T-cell (primary cell): ENCODE results near the gene ZCCHC24. TPM values are rescaled to one million over a fixed set of nuclear protein-coding genes. Genes with fewer than 3 reads are reported as not detected.

Experiments used
- ATAC-seq, 4 experiments: fragments of 200-7000 bp in 3 of 4; fragments of 150-1000 bp in 1 of 4; cut with Tn5 transposase; replicated peaks in 1 of 4; 1 replicate in 3 of 4; 2 replicates in 1 of 4; pipeline ENCODE4 v1.10.0; 2021; ENCODE audit warnings: moderate library complexity in 3 of 4, mild to moderate bottlenecking in 2 of 4, moderate number of reproducible peaks in 1 of 4
- CTCF ChIA-PET, 2 donors: fragments of 300-600 bp; sonication (Branson Sonifier 250); formaldehyde crosslinking; loops; one replicate each; lab custom pipeline; 2022; ENCODE audit warnings: antibody characterized with exemption in 2 of 2; lab: Charles Lee
- POLR2A ChIA-PET, 2 donors: fragments of 300-600 bp; sonication (Branson Sonifier 250); formaldehyde crosslinking; loops; one replicate each; lab custom pipeline; 2022; ENCODE audit warnings: antibody characterized with exemption in 2 of 2; lab: Charles Lee
- DNase-seq, 35 experiments: peaks; one replicate each; pipeline versions ENCODE4 v3.0.0 to v3.0.0-alpha.2; 2013 to 2023
- H3K27ac ChIP-seq: one replicate; pipeline ENCODE4 v1.5.1; 2013; ENCODE audit warnings: low read length
- H3K27me3 ChIP-seq, 2 experiments: replicated peaks in 1 of 2; 1 replicate in 1 of 2; 2 replicates in 1 of 2; pipeline versions ENCODE4 v1.6.1 to v1.7.0; 2013; ENCODE audit warnings: low read length in 1 of 2, mixed read lengths in 1 of 2; ENCODE audit not compliant: control insufficient read depth in 2 of 2, insufficient read depth in 2 of 2; ENCODE audit errors: extremely low read depth in 1 of 2
- H3K36me3 ChIP-seq, 2 donors: 1 replicate in 1 of 2; 2 replicates in 1 of 2; pipeline versions ENCODE4 v1.6.1 to v1.7.0; 2013; ENCODE audit warnings: low read length in 1 of 2; ENCODE audit not compliant: control insufficient read depth in 2 of 2, insufficient read depth in 1 of 2; ENCODE audit errors: extremely low read depth in 1 of 2
- H3K4me1 ChIP-seq, 2 experiments: 1 replicate in 1 of 2; 2 replicates in 1 of 2; pipeline versions ENCODE4 v1.6.1 to v1.7.0; 2013; ENCODE audit warnings: low read length in 2 of 2, mixed read lengths in 1 of 2; ENCODE audit not compliant: insufficient read depth in 2 of 2, control insufficient read depth in 1 of 2; ENCODE audit errors: extremely low read depth in 1 of 2
- H3K4me3 ChIP-seq, 2 donors: 1 replicate in 1 of 2; 2 replicates in 1 of 2; pipeline versions ENCODE4 v1.5.1 to v1.7.0; 2013; ENCODE audit warnings: mild to moderate bottlenecking in 2 of 2, low read length in 1 of 2, moderate library complexity in 1 of 2; ENCODE audit not compliant: control insufficient read depth in 1 of 2; ENCODE audit errors: extremely low read depth in 1 of 2
- H3K9me3 ChIP-seq: 2 replicates; pipeline ENCODE4 v1.7.0; 2013
- H3K27ac Mint-ChIP-seq, 2 donors: one replicate each; pipeline ENCODE4 v1.8.0; 2020 to 2021; ENCODE audit warnings: mild to moderate bottlenecking in 2 of 2, mixed read lengths in 2 of 2
- H3K27me3 Mint-ChIP-seq, 2 donors: one replicate each; pipeline ENCODE4 v1.8.0; 2021 to 2022; ENCODE audit warnings: mixed read lengths in 2 of 2
- H3K36me3 Mint-ChIP-seq: one replicate; pipeline ENCODE4 v1.8.0; 2021; ENCODE audit warnings: mixed read lengths
- H3K4me1 Mint-ChIP-seq, 3 donors: one replicate each; pipeline ENCODE4 v1.8.0; 2020 to 2022; ENCODE audit warnings: mixed read lengths in 3 of 3, mild to moderate bottlenecking in 1 of 3
- H3K4me3 Mint-ChIP-seq, 3 donors: one replicate each; pipeline ENCODE4 v1.8.0; 2020 to 2022; ENCODE audit warnings: mild to moderate bottlenecking in 3 of 3, mixed read lengths in 3 of 3, moderate library complexity in 3 of 3
- H3K9me3 Mint-ChIP-seq, 3 donors: one replicate each; pipeline ENCODE4 v1.8.0; 2020 to 2022; ENCODE audit warnings: mixed read lengths in 3 of 3
- WGBS: methylation state at CpG from one replicate; pipeline ENCODE4 v1.1.5; 2013; ENCODE audit warnings: missing lambda C conversion rate; ENCODE audit not compliant: insufficient coverage; 5-methylcytosine and 5-hydroxymethylcytosine counted together
- total RNA-seq, 35 experiments: library from RNA in 6 of 35; stranded (reverse) in 6 of 35; fragments of 120-200 nt in 1 of 35; gene quantifications; one replicate each; pipeline versions ENCODE4 v1.2.1 to v1.2.4 and lab custom pipeline; 2013 to 2026

ZCCHC24 gene
- total RNA-seq, 5 donors from 2014 or later (not counting 1 experiment from before 2014, with no cell fraction given) = 0.60 to 2.4 (median 1.9) TPM

DNA sequence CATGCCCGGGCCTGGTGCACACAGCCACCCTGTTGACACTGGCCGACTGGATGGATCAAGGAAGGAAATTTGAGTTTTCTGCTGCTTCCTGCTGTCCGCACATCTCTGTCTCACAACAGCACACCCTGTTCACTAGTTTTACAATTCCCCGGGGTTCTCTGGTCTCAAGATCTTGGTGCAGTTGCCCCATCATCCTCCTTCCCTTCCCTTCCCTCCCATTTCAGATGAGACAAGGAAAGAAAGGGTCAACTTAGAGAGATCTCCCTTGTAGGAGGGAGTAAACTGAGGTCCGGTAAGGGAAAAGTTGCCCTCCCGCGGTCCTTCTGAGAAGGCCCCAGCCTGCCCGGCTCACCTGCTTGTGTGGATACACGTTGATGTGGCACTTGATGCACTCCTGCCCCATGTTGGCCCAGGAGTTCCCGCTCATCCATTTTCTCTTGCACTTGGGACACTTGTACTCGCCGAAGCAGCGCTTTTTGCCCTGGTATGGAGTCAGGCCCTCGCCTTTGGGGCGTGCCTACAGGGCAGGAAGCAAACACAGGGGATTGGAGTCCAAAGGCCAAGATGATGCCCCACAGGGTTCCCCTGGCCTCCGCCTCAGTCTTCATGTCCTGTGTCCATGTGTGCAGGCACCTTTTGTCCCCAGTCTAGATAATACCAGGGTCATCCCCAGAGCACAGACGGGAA is 51.4 kb downstream of the ZCCHC24 start:
- Mint-ChIP-seq H3K36me3 (no peaks in the 10 kb centered on the region), H3K27ac (no peak overlapping the region), H3K4me3 (no peak overlapping the region), H3K4me1 (no peaks in the 10 kb centered on the region), H3K27me3 (no peaks in the 10 kb centered on the region), H3K9me3 (no peaks in the 10 kb centered on the region)
- WGBS = 92% methylated on average over 12 of the region's 17 CpGs
- Histone ChIP-seq H3K36me3 (no peaks in the 10 kb centered on the region), H3K4me1 (no peaks in the 10 kb centered on the region), H3K9me3 (no peaks in the 10 kb centered on the region), H3K4me3 (no peak overlapping the region), H3K27ac (no peak overlapping the region), H3K27me3 (no peaks in the 10 kb centered on the region)
- DNase-seq (no peak), ATAC-seq (no peak)
- ChIA-PET CTCF (no interaction called here), POLR2A (no interaction called here)

DNA sequence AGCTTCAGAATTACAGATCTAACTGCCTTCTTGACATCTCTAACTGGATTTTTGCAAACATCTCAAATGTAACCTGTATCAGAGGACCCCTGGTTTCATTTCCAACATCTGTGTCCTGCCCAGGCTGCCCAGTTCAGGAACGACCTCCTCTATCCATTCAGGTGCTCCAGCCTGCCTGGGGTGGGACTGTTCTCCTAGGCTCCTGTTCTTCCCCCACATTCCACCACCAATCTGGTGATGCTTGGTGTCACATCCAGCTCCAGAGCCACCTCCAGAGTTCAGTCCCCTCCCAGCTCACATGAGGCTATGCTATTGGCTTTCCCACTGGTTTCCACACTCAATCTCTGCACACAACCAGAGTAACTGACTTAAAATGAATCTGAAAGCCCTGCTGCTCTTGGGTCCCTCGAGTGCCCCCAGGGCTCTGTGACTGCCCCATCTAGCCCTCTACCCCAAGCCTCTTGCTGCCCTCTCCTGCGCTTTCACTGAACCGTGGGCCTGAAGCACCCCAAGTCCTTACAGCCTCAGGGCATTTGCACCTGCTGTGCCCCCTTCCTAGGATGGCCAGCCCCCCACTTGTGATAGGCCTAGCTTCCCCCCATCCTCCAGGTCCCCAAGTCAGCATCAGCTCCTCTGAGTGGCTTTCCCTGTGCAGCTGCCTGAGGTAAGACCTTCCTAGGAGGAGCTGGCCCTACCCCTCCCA is 52.1 kb downstream of the ZCCHC24 start:
- ATAC-seq (no peak), DNase-seq (no peak)
- Mint-ChIP-seq H3K27ac (no peak overlapping the region), H3K27me3 (no peaks in the 10 kb centered on the region), H3K4me3 (no peak overlapping the region), H3K4me1 (no peaks in the 10 kb centered on the region), H3K9me3 (no peaks in the 10 kb centered on the region), H3K36me3 (no peaks in the 10 kb centered on the region)
- Histone ChIP-seq H3K9me3 (no peaks in the 10 kb centered on the region), H3K27me3 (no peaks in the 10 kb centered on the region), H3K4me1 (no peaks in the 10 kb centered on the region), H3K36me3 (no peaks in the 10 kb centered on the region), H3K4me3 (no peak overlapping the region), H3K27ac (no peak overlapping the region)
- POLR2A ChIA-PET = no interaction called here
- WGBS = 65% methylated on average over 4 of the region's 4 CpGs
- CTCF ChIA-PET = interaction anchor here in 1 of 2 donors (0.7 kb wide), 1 partner anchor 299 kb away, joined by 3 read pairs; no protein-coding TSS in a partner anchor

DNA sequence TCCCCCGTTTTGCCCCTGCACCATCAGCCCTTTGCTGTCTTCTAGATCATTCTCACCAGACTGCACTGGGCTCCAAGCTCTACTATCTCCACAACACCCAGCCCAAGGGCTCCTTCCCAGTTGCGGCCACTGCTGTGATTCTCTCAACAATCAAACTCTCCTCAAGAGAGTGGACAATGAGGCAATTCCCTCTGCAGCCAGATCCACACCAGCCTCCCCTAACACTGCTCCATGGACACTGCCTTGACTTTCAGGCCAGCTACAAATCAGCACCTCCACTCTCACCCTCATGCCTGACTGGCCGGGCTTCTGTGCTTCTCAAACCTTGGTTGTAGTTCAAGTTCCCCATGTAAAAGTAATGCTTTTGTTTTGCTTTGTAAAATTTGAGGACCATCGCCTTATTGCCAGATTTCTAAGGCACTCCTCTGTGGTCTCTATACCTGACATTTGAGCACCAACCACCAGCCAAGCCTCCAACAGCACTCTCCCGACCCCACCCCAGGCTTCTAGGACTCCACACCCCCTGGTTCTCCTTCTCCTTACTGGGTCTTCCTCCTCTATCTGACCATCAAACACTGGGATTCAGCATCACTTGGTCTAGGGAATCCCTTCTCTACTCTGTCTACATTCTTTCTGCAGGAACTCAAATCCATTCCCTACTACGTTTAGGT is 52.8 kb downstream of the ZCCHC24 start:
- WGBS = 90% methylated on average over 5 of the region's 6 CpGs
- no peaks in the 10 kb centered on the region for H3K9me3 Mint-ChIP-seq
- H3K4me3 ChIP-seq = no peak overlapping the region
- no peaks in the 10 kb centered on the region for H3K36me3 ChIP-seq
- H3K27ac Mint-ChIP-seq = no peak overlapping the region
- no peaks in the 10 kb centered on the region for H3K36me3 Mint-ChIP-seq
- no peaks in the 10 kb centered on the region for H3K27me3 ChIP-seq
- ATAC-seq (no peak), DNase-seq (no peak)
- no peaks in the 10 kb centered on the region for H3K4me1 ChIP-seq
- no peaks in the 10 kb centered on the region for H3K9me3 ChIP-seq
- no peak overlapping the region for H3K27ac ChIP-seq
- no peaks in the 10 kb centered on the region for H3K4me1 Mint-ChIP-seq
- no peak overlapping the region for H3K4me3 Mint-ChIP-seq
- CTCF ChIA-PET = interaction anchor here in 1 of 2 donors (0.7 kb wide), 1 partner anchor 298 kb away, joined by 3 read pairs; no protein-coding TSS in a partner anchor
- POLR2A ChIA-PET = no interaction called here
- no peaks in the 10 kb centered on the region for H3K27me3 Mint-ChIP-seq

DNA sequence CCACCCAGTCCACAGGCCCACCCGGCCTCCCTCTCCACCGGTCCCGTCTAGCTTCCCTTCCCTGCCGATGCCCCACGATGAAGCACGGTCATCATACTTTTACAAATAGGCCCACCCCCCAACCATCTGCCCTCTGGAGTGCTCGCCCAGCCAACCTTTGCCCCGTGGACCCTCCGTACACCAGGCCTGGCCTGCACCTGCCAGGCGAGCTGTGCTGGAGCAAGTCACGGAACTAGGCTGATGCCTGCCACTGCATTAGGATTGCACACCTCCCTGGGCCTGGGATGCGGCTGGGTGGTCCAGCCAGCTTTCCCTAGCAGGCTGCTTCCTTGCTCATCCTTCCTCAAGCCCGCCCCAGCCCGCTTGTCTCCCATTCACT is 53.4 kb downstream of the ZCCHC24 start:
- Mint-ChIP-seq H3K27ac (no peak overlapping the region), H3K9me3 (no peaks in the 10 kb centered on the region), H3K4me3 (no peak overlapping the region), H3K36me3 (no peaks in the 10 kb centered on the region), H3K4me1 (no peaks in the 10 kb centered on the region), H3K27me3 (no peaks in the 10 kb centered on the region)
- H3K9me3 ChIP-seq = no peaks in the 10 kb centered on the region
- no peak overlapping the region for H3K27ac ChIP-seq
- DNase-seq (no peak), ATAC-seq (no peak)
- ChIA-PET CTCF (no interaction called here), POLR2A (no interaction called here)
- H3K4me3 ChIP-seq = no peak overlapping the region
- H3K36me3 ChIP-seq = no peaks in the 10 kb centered on the region
- 86% methylated on average over 14 of the region's 14 CpGs for WGBS
- H3K27me3 ChIP-seq = no peaks in the 10 kb centered on the region
- H3K4me1 ChIP-seq = no peaks in the 10 kb centered on the region

GRCh38 chr10:79391231-79392019 is 54.0 kb downstream of the ZCCHC24 start:
- Histone ChIP-seq H3K4me1 (no peaks in the 10 kb centered on the region), H3K27ac (no peak overlapping the region), H3K9me3 (no peaks in the 10 kb centered on the region), H3K36me3 (no peaks in the 10 kb centered on the region), H3K4me3 (no peak overlapping the region), H3K27me3 (no peaks in the 10 kb centered on the region)
- Mint-ChIP-seq H3K9me3 (no peaks in the 10 kb centered on the region), H3K27me3 (no peaks in the 10 kb centered on the region), H3K27ac (no peak overlapping the region), H3K4me1 (no peaks in the 10 kb centered on the region), H3K36me3 (no peaks in the 10 kb centered on the region), H3K4me3 (no peak overlapping the region)
- DNase-seq = no peak
- ChIA-PET POLR2A (no interaction called here), CTCF (interaction anchor here in 1 of 2 donors (0.6 kb wide), 1 partner anchor 9 kb away, joined by 3 read pairs; no protein-coding TSS in a partner anchor)
- ATAC-seq = no peak
- 88% methylated on average over 11 of the region's 12 CpGs for WGBS
